A549 (cell line): Measurements from ENCODE around the gene DACH2. TPM values are rescaled to one million over a fixed set of nuclear protein-coding genes. Genes with fewer than 3 reads are reported as not detected.

ENCODE experiments used
- ATAC-seq, 2 experiments: fragments of 200-7000 bp in 1 of 2; fragments of >200 bp in 1 of 2; cut with Nextera tagmentation in 1 of 2; cut with Tn5 transposase in 1 of 2; 3 replicates each; pipeline versions ENCODE4 v1.8.0 to v1.9.1; 2018 to 2020; ENCODE audit warnings: mild to moderate bottlenecking in 1 of 2, moderate library complexity in 1 of 2
- CTCF ChIA-PET: fragments of 300-600 bp; sonication (Branson Sonifier 250); formaldehyde crosslinking; extraction: SDS; loops from one replicate; lab custom pipeline; 2021; ENCODE audit warnings: antibody characterized with exemption, inconsistent platforms; lab: Yijun Ruan, JAX
- POLR2A ChIA-PET: fragments of 350-600 bp; formaldehyde crosslinking; extraction: SDS; loops from one replicate; lab custom pipeline; 2021; ENCODE audit warnings: antibody characterized with exemption, inconsistent platforms; lab: Yijun Ruan, JAX
- DNase-seq, 2 experiments: peaks; one replicate each; pipeline versions ENCODE4 v3.0.0 to v3.0.0-alpha.2; 2011 to 2016; ENCODE audit warnings: low read depth in 1 of 2, low spot score in 1 of 2
- FAIRE-seq: peaks from 2 replicates; lab custom pipeline; 2011; peaks lifted over from hg19 to GRCh38; lab: Jason Lieb, UNC
- H3K27ac ChIP-seq, 2 experiments: fragments of >200 bp; sonication (Bioruptor Twin); formaldehyde crosslinking; 3 replicates each; pipeline ENCODE4 v1.5.1; 2016 to 2017
- H3K4me1 ChIP-seq: fragments of >200 bp; sonication (Bioruptor Twin); formaldehyde crosslinking; 3 replicates; pipeline ENCODE4 v1.6.1; 2016
- H3K4me2 ChIP-seq: fragments of >200 bp; sonication (Bioruptor Twin); formaldehyde crosslinking; 3 replicates; pipeline ENCODE4 v1.6.1; 2016
- H3K4me3 ChIP-seq: fragments of >200 bp; sonication (Bioruptor Twin); formaldehyde crosslinking; 3 replicates; pipeline ENCODE4 v1.5.1; 2016
- H3K9me3 ChIP-seq: fragments of >200 bp; sonication (Bioruptor Twin); formaldehyde crosslinking; 3 replicates; pipeline ENCODE4 v1.6.1; 2016
- CBX2 ChIP-seq: fragments of 200-600 bp; sonication (generic); IDR thresholded peaks from 2 replicates; pipeline ENCODE4 v1.6.1; 2016; ENCODE audit warnings: low read depth, mild to moderate bottlenecking, borderline replicate concordance
- CBX8 ChIP-seq: fragments of 200-600 bp; sonication (generic); IDR thresholded peaks from 2 replicates; pipeline ENCODE4 v1.6.1; 2016
- CEBPB ChIP-seq, 2 experiments: fragments of >200 bp in 1 of 2; sonication (Bioruptor Twin) in 1 of 2; formaldehyde crosslinking in 1 of 2; IDR thresholded peaks; 2 replicates each; pipeline ENCODE4 v1.6.1; 2012 to 2016
- CTCF ChIP-seq: fragments of >200 bp; sonication (Bioruptor Twin); formaldehyde crosslinking; IDR thresholded peaks from 3 replicates; pipeline ENCODE4 v1.5.1; 2016
- E2F6 ChIP-seq: IDR thresholded peaks from 2 replicates; pipeline ENCODE4 v1.6.1; 2012; ENCODE audit warnings: low read depth, borderline replicate concordance
- EP300 ChIP-seq, 2 experiments: fragments of >200 bp; sonication (Bioruptor Twin); formaldehyde crosslinking; IDR thresholded peaks; 2 replicates in 1 of 2; 3 replicates in 1 of 2; pipeline ENCODE4 v1.6.1; 2016 to 2017
- ESRRA ChIP-seq: fragments of 150-350 bp; IDR thresholded peaks from 2 replicates; pipeline ENCODE4 v1.6.1; 2014; ENCODE audit warnings: mild to moderate bottlenecking, low read length, borderline replicate concordance
- FOSL2 ChIP-seq, 2 experiments: fragments of 450-650 bp in 1 of 2; fragments of >200 bp in 1 of 2; sonication (Bioruptor Twin) in 1 of 2; formaldehyde crosslinking; IDR thresholded peaks; 2 replicates each; pipeline versions ENCODE4 v1.5.0 to v1.6.1; 2016 to 2020; ENCODE audit warnings: mild to moderate bottlenecking in 1 of 2, moderate library complexity in 1 of 2
- GATA3 ChIP-seq: IDR thresholded peaks from 2 replicates; pipeline ENCODE4 v1.6.1; 2012; ENCODE audit warnings: borderline replicate concordance
- HMGXB4 ChIP-seq: fragments of 250-450 bp; sonication (Bioruptor Pico); IDR thresholded peaks from 2 replicates; pipeline ENCODE4 v1.5.0; 2021; ENCODE audit warnings: mild to moderate bottlenecking, moderate library complexity, borderline replicate concordance
- HOXB13 ChIP-seq: fragments of 250-450 bp; sonication (Bioruptor Pico); IDR thresholded peaks from 2 replicates; pipeline ENCODE4 v1.5.0; 2020; ENCODE audit warnings: low read depth, mild to moderate bottlenecking, moderate library complexity
- KDM1A ChIP-seq: fragments of 200-600 bp; sonication (generic); IDR thresholded peaks from 2 replicates; pipeline ENCODE4 v1.6.1; 2016; ENCODE audit warnings: low read depth, mild to moderate bottlenecking
- NFE2L2 ChIP-seq: fragments of 150-350 bp; conservative IDR thresholded peaks from 2 replicates; pipeline ENCODE4 v1.6.1; 2014; ENCODE audit warnings: low read length
- NPAS2 ChIP-seq: fragments of 250-450 bp; sonication (Bioruptor Pico); IDR thresholded peaks from 2 replicates; pipeline ENCODE4 v1.8.0; 2022; ENCODE audit warnings: mild to moderate bottlenecking, moderate library complexity, borderline replicate concordance
- PHF8 ChIP-seq: fragments of 200-600 bp; sonication (generic); IDR thresholded peaks from 2 replicates; pipeline ENCODE4 v1.6.1; 2016; ENCODE audit warnings: low read depth, mild to moderate bottlenecking, antibody characterized with exemption, moderate library complexity, borderline replicate concordance
- POLR2AphosphoS2 ChIP-seq: conservative IDR thresholded peaks from 2 replicates; pipeline ENCODE4 v1.6.1; 2012; ENCODE audit warnings: low read length, improper control_type of control experiment, inconsistent platforms
- REST ChIP-seq: fragments of 200-600 bp; sonication (generic); IDR thresholded peaks from 2 replicates; pipeline ENCODE4 v1.6.1; 2016; ENCODE audit warnings: antibody characterized with exemption, mild to moderate bottlenecking, moderate library complexity
- RFX5 ChIP-seq: fragments of 450-650 bp; IDR thresholded peaks from 2 replicates; pipeline ENCODE4 v1.7.1; 2014; ENCODE audit warnings: antibody characterized with exemption, mild to moderate bottlenecking, moderate library complexity
- RNF2 ChIP-seq: fragments of 200-600 bp; sonication (generic); IDR thresholded peaks from 2 replicates; pipeline ENCODE4 v1.6.1; 2016; ENCODE audit warnings: low read depth, mild to moderate bottlenecking, antibody characterized with exemption, moderate library complexity, borderline replicate concordance
- TP53 ChIP-seq: fragments of 250-450 bp; sonication (Bioruptor Pico); IDR thresholded peaks from 2 replicates; pipeline ENCODE4 v1.5.0; 2021; ENCODE audit warnings: mild to moderate bottlenecking, moderate library complexity
- ZC3H11A ChIP-seq: fragments of 450-650 bp; IDR thresholded peaks from 2 replicates; pipeline ENCODE4 v1.6.1; 2014; ENCODE audit warnings: antibody characterized with exemption, mild to moderate bottlenecking
- ZSCAN20 ChIP-seq: fragments of 250-450 bp; sonication (Bioruptor Pico); IDR thresholded peaks from 2 replicates; pipeline ENCODE4 v1.8.0; 2022; ENCODE audit warnings: mild to moderate bottlenecking, moderate library complexity
- WGBS: methylation state at CpG from one replicate; pipeline ENCODE4 v1.1.6; 2017; ENCODE audit errors: missing lambda C conversion rate; 5-methylcytosine and 5-hydroxymethylcytosine counted together
- polyA plus RNA-seq, 4 experiments: library from polyadenylated mRNA; depleted of rRNA in 3 of 4; stranded (reverse); fragments of >200 nt; fragmentation: RNase III in 1 of 4; extraction: RNeasy Plus Mini Kit Qiagen cat#74134 plus additional on column Dnase treatment in 1 of 4; gene quantifications; 2 replicates in 3 of 4; 3 replicates in 1 of 4; pipeline ENCODE4 v1.2.3, GENCODE V29; 2011 to 2017

The DACH2 gene
- polyA plus RNA-seq, 2 of the 4 experiments (the other 2 are of a cell fraction), result 0.04 TPM; not detected in 1

- ChIA-PET CTCF (no interaction called here), POLR2A (no interaction called here)
- no peak overlapping the region for H3K4me3 ChIP-seq
- no peak for FAIRE-seq
- no peak for ATAC-seq
- no peak overlapping the region for H3K4me2 ChIP-seq
- no peak for DNase-seq
- no peak overlapping the region for H3K27ac ChIP-seq
- H3K9me3 ChIP-seq, result no peaks in the 10 kb centered on the region
- H3K4me1 ChIP-seq, result no peaks in the 10 kb centered on the region
- no peak for TF ChIP-seq RNF2
- TF ChIP-seq ZC3H11A, result no peak
- TF ChIP-seq GATA3, result no peak
- TF ChIP-seq ZSCAN20 (CRISPR knock-in tag), result no peak
- no peak for TF ChIP-seq CBX2
- no peak for TF ChIP-seq E2F6
- no peak for TF ChIP-seq CEBPB (IDR thresholded peaks at IDR 0.05)
- no peak for TF ChIP-seq PHF8
- TF ChIP-seq HMGXB4, result no peak
- TF ChIP-seq NFE2L2, result no peak
- 10% methylated on average over 2 of the region's 2 CpGs for WGBS
These were observed 456.4 kb downstream of the DACH2 start for GRCh38 chrX:86604607-86605006.

DNA sequence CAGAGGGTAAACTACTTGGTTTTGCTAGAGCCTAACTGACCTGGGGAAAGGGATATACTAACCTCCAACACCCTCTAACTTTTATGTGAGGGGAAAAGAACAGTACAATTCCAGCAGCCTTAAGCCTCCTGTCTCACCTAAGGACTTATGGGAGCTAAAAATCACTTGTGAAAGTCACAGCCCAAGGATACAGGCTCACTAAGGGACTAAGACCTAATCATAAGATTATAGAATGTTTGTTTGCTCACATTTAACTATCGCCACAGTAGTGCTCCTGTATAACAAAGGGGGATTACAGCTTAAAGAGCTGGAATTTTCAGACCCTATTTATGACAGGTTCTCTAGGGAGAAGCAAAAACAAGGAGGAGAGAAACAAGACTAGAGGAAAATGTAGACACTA, 548.7 kb downstream of the DACH2 start:
- ChIA-PET CTCF (no interaction called here), POLR2A (no interaction called here)
- H3K27ac ChIP-seq, result no peak overlapping the region
- no peaks in the 10 kb centered on the region for H3K9me3 ChIP-seq
- DNase-seq (no peak), FAIRE-seq (no peak), ATAC-seq (no peak)
- H3K4me1 ChIP-seq, result no peaks in the 10 kb centered on the region
- H3K4me3 ChIP-seq, result no peak overlapping the region
- H3K4me2 ChIP-seq, result no peak overlapping the region
- TF ChIP-seq RNF2, result no peak
- no peak for TF ChIP-seq CBX8
- no peak for TF ChIP-seq NPAS2 (CRISPR knock-in tag)
- no peak for TF ChIP-seq RFX5
- TF ChIP-seq HOXB13 (CRISPR knock-in tag), result no peak
- TF ChIP-seq GATA3, result no peak
- no peak for TF ChIP-seq ZC3H11A
- no peak for TF ChIP-seq CTCF
- no peak for TF ChIP-seq POLR2AphosphoS2
- no peak for TF ChIP-seq ESRRA
- no peak for TF ChIP-seq FOSL2 (IDR thresholded peaks at IDR 0.05)
- no peak for TF ChIP-seq FOSL2 (CRISPR knock-in tag; IDR thresholded peaks at IDR 0.05)
- no peak for TF ChIP-seq HMGXB4
- no peak for TF ChIP-seq KDM1A
- no peak for TF ChIP-seq TP53 (CRISPR knock-in tag)
- no peak for TF ChIP-seq EP300 (IDR thresholded peaks at IDR 0.05)
- no peak for TF ChIP-seq REST
- TF ChIP-seq ZSCAN20 (CRISPR knock-in tag), result no peak
- TF ChIP-seq, all 56 proteins: peak for 0
- 63% methylated on average over 1 of the region's 1 CpG for WGBS
